ENCODE results near the gene INPP1.

DNA sequence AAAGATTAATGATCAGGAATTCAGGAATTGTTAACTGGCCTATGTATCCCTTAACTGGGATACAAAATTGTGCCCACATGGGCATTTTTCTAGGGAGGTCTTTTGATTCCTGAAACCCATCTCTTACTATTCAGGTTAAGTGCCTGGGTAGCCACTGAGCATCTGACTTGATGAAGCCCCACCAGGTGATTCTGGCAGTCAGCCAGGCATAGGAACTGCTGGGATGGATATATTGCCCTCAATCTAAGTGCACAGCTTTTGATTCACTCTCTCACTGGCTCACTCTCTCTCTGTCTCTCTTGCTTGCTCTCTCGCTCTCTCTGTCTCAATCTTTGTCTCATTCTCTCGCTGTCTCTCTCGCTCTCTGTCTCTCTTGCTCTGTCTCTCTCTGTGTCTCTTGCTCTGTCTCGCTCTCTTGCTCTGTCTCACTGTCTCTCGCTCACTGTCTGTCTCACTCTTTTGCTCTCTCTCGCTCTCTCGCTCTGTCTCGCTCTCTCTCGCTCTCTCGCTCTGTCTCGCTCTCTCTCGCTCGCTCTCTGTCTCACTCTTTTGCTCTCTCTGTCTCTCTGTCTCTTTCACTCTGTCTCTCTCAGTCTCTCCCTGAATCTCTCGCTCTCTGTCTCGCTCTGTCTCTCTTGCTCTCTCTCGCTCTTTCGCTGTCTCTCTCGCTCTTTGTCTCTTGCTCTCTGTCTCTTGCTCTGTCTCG is 22.3 kb downstream of the INPP1 start:
- TF ChIP-seq, protein P1, sequence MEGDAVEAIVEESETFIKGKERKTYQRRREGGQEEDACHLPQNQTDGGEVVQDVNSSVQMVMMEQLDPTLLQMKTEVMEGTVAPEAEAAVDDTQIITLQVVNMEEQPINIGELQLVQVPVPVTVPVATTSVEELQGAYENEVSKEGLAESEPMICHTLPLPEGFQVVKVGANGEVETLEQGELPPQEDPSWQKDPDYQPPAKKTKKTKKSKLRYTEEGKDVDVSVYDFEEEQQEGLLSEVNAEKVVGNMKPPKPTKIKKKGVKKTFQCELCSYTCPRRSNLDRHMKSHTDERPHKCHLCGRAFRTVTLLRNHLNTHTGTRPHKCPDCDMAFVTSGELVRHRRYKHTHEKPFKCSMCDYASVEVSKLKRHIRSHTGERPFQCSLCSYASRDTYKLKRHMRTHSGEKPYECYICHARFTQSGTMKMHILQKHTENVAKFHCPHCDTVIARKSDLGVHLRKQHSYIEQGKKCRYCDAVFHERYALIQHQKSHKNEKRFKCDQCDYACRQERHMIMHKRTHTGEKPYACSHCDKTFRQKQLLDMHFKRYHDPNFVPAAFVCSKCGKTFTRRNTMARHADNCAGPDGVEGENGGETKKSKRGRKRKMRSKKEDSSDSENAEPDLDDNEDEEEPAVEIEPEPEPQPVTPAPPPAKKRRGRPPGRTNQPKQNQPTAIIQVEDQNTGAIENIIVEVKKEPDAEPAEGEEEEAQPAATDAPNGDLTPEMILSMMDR (conservative IDR thresholded peaks at IDR 0.05 in 1 of 2, IDR thresholded peaks at IDR 0.05 in 1 of 2; ENCODE audit: extremely low read depth in 1 of 2, insufficient read depth in 1 of 2, low read depth in 1 of 2, low read length in 2 of 2) = no peak
- TF ChIP-seq EZH2 (IDR thresholded peaks at IDR 0.05; ENCODE audit: borderline replicate concordance, low read length) = no peak

All from mammary epithelial cell (primary cell).